HepG2 (cell line): ENCODE data around the gene MAP3K20. TPM values are rescaled to one million over a fixed set of nuclear protein-coding genes. Genes with fewer than 3 reads are reported as not detected.

Experiments used
- ATAC-seq: fragments of 200-7000 bp; cut with Tn5 transposase; 3 replicates; pipeline ENCODE4 v1.9.1; 2020; ENCODE audit warnings: mild to moderate bottlenecking, moderate library complexity
- BruUV-seq: library from RNA; stranded (reverse); fragments of 400-500 nt; replicated peaks from 2 replicates; lab custom pipeline; 2021; lab: Mats Ljungman, UMichigan
- CTCF ChIA-PET: fragments of 300-600 bp; formaldehyde crosslinking; extraction: SDS; loops from one replicate; lab custom pipeline; 2021; ENCODE audit warnings: low total read pairs, inconsistent platforms, low intra/inter-chr PET ratio; lab: Yijun Ruan, JAX
- POLR2A ChIA-PET: fragments of 350-600 bp; sonication (Branson Sonifier 250); formaldehyde crosslinking; loops from one replicate; lab custom pipeline; 2020; ENCODE audit warnings: antibody characterized with exemption, inconsistent platforms; lab: Yijun Ruan, JAX
- DNase-seq: peaks from one replicate; pipeline ENCODE4 v3.0.0-alpha.2; 2015; ENCODE audit warnings: low spot score
- FAIRE-seq: peaks from 3 replicates; lab custom pipeline; 2011; peaks lifted over from hg19 to GRCh38; lab: Jason Lieb, UNC
- H2AFZ ChIP-seq: one replicate; pipeline ENCODE4 v1.6.1; 2011; ENCODE audit warnings: low read length, inconsistent platforms
- H3K27ac ChIP-seq: fragments of 300-600 bp; 3 replicates; pipeline ENCODE4 v1.8.0; 2011; ENCODE audit warnings: mixed run types, mild to moderate bottlenecking, mixed read lengths, low read length, inconsistent platforms; ENCODE audit not compliant: insufficient read depth; ENCODE audit errors: extremely low read length
- H3K27me3 ChIP-seq, 2 experiments: fragments of 200-600 bp in 1 of 2; 2 replicates in 1 of 2; 3 replicates in 1 of 2; pipeline versions ENCODE4 v1.6.0 to v1.8.0; 2011; ENCODE audit warnings: low read length in 2 of 2, mild to moderate bottlenecking in 2 of 2, moderate library complexity in 2 of 2, inconsistent platforms in 1 of 2; ENCODE audit not compliant: insufficient read depth in 2 of 2, control insufficient read depth in 1 of 2
- H3K36me3 ChIP-seq, 2 experiments: fragments of 200-600 bp in 1 of 2; replicated peaks in 1 of 2; 2 replicates in 1 of 2; 3 replicates in 1 of 2; pipeline versions ENCODE4 v1.5.1 to v1.8.0; 2011; ENCODE audit warnings: low read length in 2 of 2, inconsistent platforms in 1 of 2; ENCODE audit not compliant: insufficient read depth in 2 of 2, control insufficient read depth in 1 of 2
- H3K4me1 ChIP-seq: 2 replicates; pipeline ENCODE4 v1.5.1; 2012; ENCODE audit warnings: low read length, inconsistent platforms; ENCODE audit not compliant: insufficient read depth
- H3K4me2 ChIP-seq: 2 replicates; pipeline ENCODE4 v1.6.0; 2011; ENCODE audit warnings: low read depth, low read length, inconsistent platforms
- H3K4me3 ChIP-seq, 3 experiments: fragments of 200-600 bp in 1 of 3; sonication (generic), shearing (Covaris generic) in 1 of 3; replicated peaks in 1 of 3; 2 replicates each; pipeline ENCODE4 v1.5.1; 2011 to 2016; ENCODE audit warnings: low read length in 3 of 3, inconsistent platforms in 2 of 3, low read depth in 2 of 3, mild to moderate bottlenecking in 2 of 3, control low read depth in 1 of 3, mixed read lengths in 1 of 3; ENCODE audit not compliant: insufficient read depth in 1 of 3
- H3K79me2 ChIP-seq: one replicate; pipeline ENCODE4 v1.6.1; 2011; ENCODE audit warnings: low read length, inconsistent platforms; ENCODE audit not compliant: insufficient read depth
- H3K9ac ChIP-seq: 2 replicates; pipeline ENCODE4 v1.6.0; 2011; ENCODE audit warnings: mild to moderate bottlenecking, low read depth, low read length, inconsistent platforms; ENCODE audit not compliant: insufficient read depth
- H3K9me3 ChIP-seq: 2 replicates; pipeline ENCODE4 v1.5.1; 2012; ENCODE audit warnings: mild to moderate bottlenecking, low read length
- H4K20me1 ChIP-seq: 2 replicates; pipeline ENCODE4 v1.6.0; 2011; ENCODE audit warnings: inconsistent platforms, mild to moderate bottlenecking, low read length, moderate library complexity; ENCODE audit not compliant: insufficient read depth
- CEBPB ChIP-seq: IDR thresholded peaks from 2 replicates; pipeline ENCODE4 v1.6.1; 2011; ENCODE audit warnings: low read depth, low read length, improper control_type of control experiment, borderline replicate concordance
- DPF2 ChIP-seq: sonication (generic); formaldehyde crosslinking; IDR thresholded peaks from 2 replicates; pipeline ENCODE4 v1.4.0; 2020; ENCODE audit warnings: mild to moderate bottlenecking, low read depth, missing genetic modification reagents, borderline replicate concordance
- EHMT2 ChIP-seq: fragments of 200-600 bp; sonication (generic); IDR thresholded peaks from 2 replicates; pipeline ENCODE4 v1.7.0; 2017; ENCODE audit warnings: antibody characterized with exemption, low read depth, low read length, borderline replicate concordance
- ELF3 ChIP-seq: IDR thresholded peaks from 2 replicates; pipeline ENCODE4 v1.6.1; 2016; ENCODE audit warnings: missing genetic modification reagents, missing compliant biosample characterization
- HNRNPL ChIP-seq: fragments of 200-400 bp; formaldehyde crosslinking; IDR thresholded peaks from 2 replicates; pipeline ENCODE4 v1.6.1; 2017; ENCODE audit warnings: mild to moderate bottlenecking, low read depth, low read length
- IKZF1 ChIP-seq: fragments of 450-650 bp; IDR thresholded peaks from 2 replicates; pipeline ENCODE4 v1.7.1; 2016
- KAT2B ChIP-seq: fragments of 150-350 bp; IDR thresholded peaks from 2 replicates; pipeline ENCODE4 v1.6.1; 2014; ENCODE audit warnings: low read depth, low read length, borderline replicate concordance
- NKX3-1 ChIP-seq: sonication (generic); formaldehyde crosslinking; IDR thresholded peaks from 2 replicates; pipeline ENCODE4 v1.5.0; 2020; ENCODE audit warnings: missing genetic modification reagents
- PAX8 ChIP-seq: sonication (generic); formaldehyde crosslinking; IDR thresholded peaks from 2 replicates; pipeline ENCODE4 v1.8.0; 2022; ENCODE audit warnings: mild to moderate bottlenecking, missing genetic modification reagents, borderline replicate concordance
- SNAPC5 ChIP-seq: sonication (generic); formaldehyde crosslinking; IDR thresholded peaks from 2 replicates; pipeline ENCODE4 v1.8.1; 2023; ENCODE audit warnings: mild to moderate bottlenecking, missing genetic modification reagents, borderline replicate concordance
- STAT5B ChIP-seq: sonication (generic); formaldehyde crosslinking; IDR thresholded peaks from 2 replicates; pipeline ENCODE4 v1.4.0; 2020; ENCODE audit warnings: missing genetic modification reagents
- TCF7 ChIP-seq: sonication (generic); IDR thresholded peaks from 2 replicates; pipeline ENCODE4 v1.6.1; 2016; ENCODE audit warnings: antibody characterized with exemption, low read depth
- TOE1 ChIP-seq: sonication (generic); formaldehyde crosslinking; IDR thresholded peaks from 2 replicates; pipeline ENCODE4 v1.4.0; 2020; ENCODE audit warnings: mild to moderate bottlenecking, missing genetic modification reagents
- ZNF318 ChIP-seq: sonication (generic); formaldehyde crosslinking; IDR thresholded peaks from 2 replicates; pipeline ENCODE4 v1.4.0; 2020; ENCODE audit warnings: mild to moderate bottlenecking, missing genetic modification reagents
- ZNF326 ChIP-seq: sonication (generic); formaldehyde crosslinking; IDR thresholded peaks from 2 replicates; pipeline ENCODE4 v1.4.0; 2020; ENCODE audit warnings: missing genetic modification reagents, borderline replicate concordance
- ZNF703 ChIP-seq: sonication (generic); formaldehyde crosslinking; IDR thresholded peaks from 2 replicates; pipeline ENCODE4 v1.5.1; 2020; ENCODE audit warnings: missing genetic modification reagents, mild to moderate bottlenecking, moderate library complexity, borderline replicate concordance
- ZNF839 ChIP-seq: sonication (generic); formaldehyde crosslinking; IDR thresholded peaks from 2 replicates; pipeline ENCODE4 v1.4.0; 2020; ENCODE audit warnings: missing genetic modification reagents, mild to moderate bottlenecking, borderline replicate concordance
- WGBS: methylation state at CpG from one replicate; pipeline ENCODE4 v1.1.6; 2017; ENCODE audit warnings: low lambda C conversion rate; 5-methylcytosine and 5-hydroxymethylcytosine counted together
- in situ Hi-C: cut with HindIII; loops from 2 replicates; pipeline ENCODE4 v1.10.0; 2017; ENCODE audit warnings: low pct_unique_long_range_greater_than_20kb; ENCODE audit not compliant: extremely low pct_ligation_motif_present
- intact Hi-C: fragments of 100-400 bp; cut with micrococcal nuclease; formaldehyde crosslinking; loops from one replicate; pipeline ENCODE4 v1.10.0; 2022; ENCODE audit not compliant: unreplicated experiment
- polyA plus RNA-seq, 8 experiments: library from polyadenylated mRNA; depleted of rRNA in 3 of 8; stranded (reverse) in 7 of 8; unstranded in 1 of 8; fragments of >200 nt; fragmentation: Illumina TruSeq in 4 of 8; extraction: Trizol in 4 of 8; gene quantifications; 2 replicates each; pipeline versions ENCODE4 v1.2.1 to v1.2.3, GENCODE V29; 2011 to 2016; ENCODE audit warnings: low read depth in 4 of 8, missing spikeins in 1 of 8, mixed read lengths in 1 of 8; ENCODE audit not compliant: insufficient read depth in 1 of 8
- total RNA-seq, 5 experiments: library from RNA; depleted of rRNA; stranded (reverse); fragments of >200 nt; fragmentation: Illumina TruSeq; extraction: Trizol; gene quantifications; 2 replicates each; pipeline ENCODE4 v1.2.3, GENCODE V29; 2016; ENCODE audit warnings: low read depth in 1 of 5

The MAP3K20 gene
- total and polyA plus RNA-seq, 2 of the 13 experiments (the other 11 are each of a cell fraction or from before 2014, with no cell fraction given), result 5.2 to 13.5 TPM

- intact Hi-C loops (loop anchor here (10.0 kb wide), 1 partner anchor 128 kb away; the partner anchor contains the start of gene CDCA7), in situ Hi-C loops (no loop called here)
- H3K4me2 ChIP-seq, result peak overlapping the region; percentile 28; the same call in 1 of the 2 replicates
- no peak overlapping the region for H3K4me3 ChIP-seq
- peaks cover 42% of the 10 kb centered on the region for H3K4me1 ChIP-seq
- H3K79me2 ChIP-seq, result no peaks in the 10 kb centered on the region
- ChIA-PET POLR2A (no interaction called here), CTCF (no interaction called here)
- BruUV-seq, result no TSS peak
- H3K9me3 ChIP-seq, result no peaks in the 10 kb centered on the region
- no peak overlapping the region for H2AFZ ChIP-seq
- no peaks in the 10 kb centered on the region for H3K36me3 ChIP-seq
- no peak overlapping the region for H3K9ac ChIP-seq
- ATAC-seq (peak; percentile 57; the same call in 2 of the 3 replicates), FAIRE-seq (peak; percentile 63), DNase-seq (peak; percentile 85)
- H3K27me3 ChIP-seq, result no peaks in the 10 kb centered on the region
- peak overlapping the region; percentile 39 for H3K27ac ChIP-seq
- no peaks in the 10 kb centered on the region for H4K20me1 ChIP-seq
- 46% methylated on average over 7 of the region's 7 CpGs for WGBS
- TF ChIP-seq ZNF839 (CRISPR knock-in tag), result no peak
- TF ChIP-seq KAT2B, result no peak
- no peak for TF ChIP-seq PAX8
- no peak for TF ChIP-seq SNAPC5 (CRISPR knock-in tag)
- TF ChIP-seq DPF2, result no peak
- no peak for TF ChIP-seq HNRNPL
- no peak for TF ChIP-seq ZNF326
- no peak for TF ChIP-seq NKX3-1 (CRISPR knock-in tag)
- no peak for TF ChIP-seq ZNF318 (CRISPR knock-in tag)
- no peak for TF ChIP-seq TOE1 (CRISPR knock-in tag)
- TF ChIP-seq ZNF703, result no peak
- no peak for TF ChIP-seq ELF3
- TF ChIP-seq TCF7, result peak; percentile 55
- TF ChIP-seq EHMT2, result no peak
- no peak for TF ChIP-seq STAT5B (CRISPR knock-in tag)
- TF ChIP-seq CEBPB, result peak; percentile 45; the same call in 1 of the 2 replicates
- no peak for TF ChIP-seq IKZF1
These were observed 151.5 kb downstream of the MAP3K20 start for GRCh38 chr2:173226899-173227698.
